ENCODE results near the gene AS3MT. TPM values are rescaled to one million over a fixed set of nuclear protein-coding genes. Genes with fewer than 3 reads are reported as not detected.

Gene AS3MT
- total RNA-seq, 1 donor from 2014 or later, result 8.3 TPM

DNA sequence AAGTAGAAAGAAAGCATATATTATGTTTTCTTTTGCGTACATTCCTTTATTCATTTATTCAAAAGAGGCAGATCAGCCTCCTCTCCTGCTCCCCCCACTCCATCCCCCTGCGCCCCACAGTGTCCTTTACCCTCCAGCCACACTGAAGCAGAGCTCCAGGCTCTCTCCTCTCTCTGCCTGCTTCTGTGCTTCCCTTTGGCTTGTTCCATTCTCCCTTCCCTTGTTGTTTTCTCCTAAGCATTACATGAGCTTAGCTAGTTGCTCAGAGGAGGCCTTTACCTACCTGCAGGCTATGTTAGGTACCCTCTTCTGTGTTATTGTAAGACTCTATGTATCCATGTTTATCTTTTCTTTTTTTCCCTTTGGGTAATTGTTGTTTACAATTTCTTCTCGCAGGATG, 76.2 kb downstream of the AS3MT start:
- H3K4me3 Mint-ChIP-seq (ENCODE audit: unreplicated experiment), result no peak overlapping the region
- TF ChIP-seq, protein P1, sequence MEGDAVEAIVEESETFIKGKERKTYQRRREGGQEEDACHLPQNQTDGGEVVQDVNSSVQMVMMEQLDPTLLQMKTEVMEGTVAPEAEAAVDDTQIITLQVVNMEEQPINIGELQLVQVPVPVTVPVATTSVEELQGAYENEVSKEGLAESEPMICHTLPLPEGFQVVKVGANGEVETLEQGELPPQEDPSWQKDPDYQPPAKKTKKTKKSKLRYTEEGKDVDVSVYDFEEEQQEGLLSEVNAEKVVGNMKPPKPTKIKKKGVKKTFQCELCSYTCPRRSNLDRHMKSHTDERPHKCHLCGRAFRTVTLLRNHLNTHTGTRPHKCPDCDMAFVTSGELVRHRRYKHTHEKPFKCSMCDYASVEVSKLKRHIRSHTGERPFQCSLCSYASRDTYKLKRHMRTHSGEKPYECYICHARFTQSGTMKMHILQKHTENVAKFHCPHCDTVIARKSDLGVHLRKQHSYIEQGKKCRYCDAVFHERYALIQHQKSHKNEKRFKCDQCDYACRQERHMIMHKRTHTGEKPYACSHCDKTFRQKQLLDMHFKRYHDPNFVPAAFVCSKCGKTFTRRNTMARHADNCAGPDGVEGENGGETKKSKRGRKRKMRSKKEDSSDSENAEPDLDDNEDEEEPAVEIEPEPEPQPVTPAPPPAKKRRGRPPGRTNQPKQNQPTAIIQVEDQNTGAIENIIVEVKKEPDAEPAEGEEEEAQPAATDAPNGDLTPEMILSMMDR (IDR thresholded peaks at IDR 0.05; ENCODE audit: partially characterized antibody, unreplicated experiment), result no peak
- H3K36me3 Mint-ChIP-seq (ENCODE audit: unreplicated experiment), result no peaks in the 10 kb centered on the region
- H3K27ac Mint-ChIP-seq (ENCODE audit: unreplicated experiment), result peak overlapping the region; percentile 1
- DNase-seq, result no peak
- H3K4me1 Mint-ChIP-seq (ENCODE audit: low read depth, unreplicated experiment), result peaks cover 31% of the 10 kb centered on the region
- H3K27me3 Mint-ChIP-seq (ENCODE audit: unreplicated experiment), result no peaks in the 10 kb centered on the region
- no peaks in the 10 kb centered on the region for H3K9me3 Mint-ChIP-seq (ENCODE audit: unreplicated experiment)

GRCh38 chr10:102945962-102946361, 76.7 kb downstream of the AS3MT start:
- Mint-ChIP-seq H3K27me3 (ENCODE audit: unreplicated experiment) (no peaks in the 10 kb centered on the region), H3K4me3 (ENCODE audit: unreplicated experiment) (peak overlapping the region; percentile 1), H3K4me1 (ENCODE audit: low read depth, unreplicated experiment) (peaks cover 31% of the 10 kb centered on the region), H3K27ac (ENCODE audit: unreplicated experiment) (peak overlapping the region; percentile 1), H3K9me3 (ENCODE audit: unreplicated experiment) (no peaks in the 10 kb centered on the region), H3K36me3 (ENCODE audit: unreplicated experiment) (no peaks in the 10 kb centered on the region)
- DNase-seq, result no peak
- TF ChIP-seq, protein P1 (IDR thresholded peaks at IDR 0.05; ENCODE audit: partially characterized antibody, unreplicated experiment), result no peak

DNA sequence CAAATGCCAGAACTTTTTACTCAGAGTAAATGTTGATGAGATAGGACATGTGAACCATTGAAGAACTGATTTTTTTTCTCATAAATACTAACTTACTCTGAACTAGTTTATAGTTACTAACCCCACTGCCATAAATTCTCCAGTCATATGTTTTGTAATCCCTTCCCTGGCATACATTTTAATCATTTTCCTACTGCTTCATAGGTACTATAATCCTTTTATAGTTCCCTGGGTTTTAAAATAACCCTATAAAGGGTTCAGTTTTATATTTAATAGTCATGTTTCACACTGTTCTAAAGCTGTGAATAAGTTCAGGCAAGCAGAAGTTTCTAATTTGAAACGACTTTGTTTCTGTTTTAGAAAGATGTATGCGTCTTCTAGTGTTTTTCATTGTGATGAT, 77.7 kb downstream of the AS3MT start:
- H3K27me3 Mint-ChIP-seq (ENCODE audit: unreplicated experiment), result no peaks in the 10 kb centered on the region
- peaks cover 31% of the 10 kb centered on the region for H3K4me1 Mint-ChIP-seq (ENCODE audit: low read depth, unreplicated experiment)
- no peak overlapping the region for H3K27ac Mint-ChIP-seq (ENCODE audit: unreplicated experiment)
- no peaks in the 10 kb centered on the region for H3K36me3 Mint-ChIP-seq (ENCODE audit: unreplicated experiment)
- H3K9me3 Mint-ChIP-seq (ENCODE audit: unreplicated experiment), result no peaks in the 10 kb centered on the region
- H3K4me3 Mint-ChIP-seq (ENCODE audit: unreplicated experiment), result peak overlapping the region; percentile 6
- TF ChIP-seq, protein P1 (IDR thresholded peaks at IDR 0.05; ENCODE audit: partially characterized antibody, unreplicated experiment), result no peak
- no peak for DNase-seq

DNA sequence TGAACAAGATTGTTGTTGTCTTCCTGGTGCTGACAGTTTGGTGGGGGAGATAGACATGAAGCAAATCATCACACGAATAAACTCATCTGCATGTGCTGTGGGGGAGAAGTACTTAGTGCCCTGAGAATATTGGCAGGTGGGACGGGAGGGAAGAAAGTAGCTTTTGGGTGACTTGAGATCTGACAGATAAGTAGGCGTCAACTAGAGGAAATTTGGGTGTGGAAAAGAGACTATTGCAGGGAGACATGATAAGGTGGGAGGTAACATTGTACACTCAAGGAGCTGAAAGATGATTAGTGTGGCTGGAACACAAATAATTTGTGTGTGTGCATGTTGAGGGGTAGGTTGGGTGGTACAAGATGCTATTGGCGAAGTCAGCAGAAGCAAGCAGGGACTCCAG, 78.9 kb downstream of the AS3MT start:
- TF ChIP-seq, protein P1 (IDR thresholded peaks at IDR 0.05; ENCODE audit: partially characterized antibody, unreplicated experiment), result no peak
- Mint-ChIP-seq H3K9me3 (ENCODE audit: unreplicated experiment) (no peaks in the 10 kb centered on the region), H3K4me1 (ENCODE audit: low read depth, unreplicated experiment) (peaks cover 31% of the 10 kb centered on the region), H3K4me3 (ENCODE audit: unreplicated experiment) (no peak overlapping the region), H3K27me3 (ENCODE audit: unreplicated experiment) (no peaks in the 10 kb centered on the region), H3K36me3 (ENCODE audit: unreplicated experiment) (no peaks in the 10 kb centered on the region), H3K27ac (ENCODE audit: unreplicated experiment) (no peak overlapping the region)
- DNase-seq, result no peak

DNA sequence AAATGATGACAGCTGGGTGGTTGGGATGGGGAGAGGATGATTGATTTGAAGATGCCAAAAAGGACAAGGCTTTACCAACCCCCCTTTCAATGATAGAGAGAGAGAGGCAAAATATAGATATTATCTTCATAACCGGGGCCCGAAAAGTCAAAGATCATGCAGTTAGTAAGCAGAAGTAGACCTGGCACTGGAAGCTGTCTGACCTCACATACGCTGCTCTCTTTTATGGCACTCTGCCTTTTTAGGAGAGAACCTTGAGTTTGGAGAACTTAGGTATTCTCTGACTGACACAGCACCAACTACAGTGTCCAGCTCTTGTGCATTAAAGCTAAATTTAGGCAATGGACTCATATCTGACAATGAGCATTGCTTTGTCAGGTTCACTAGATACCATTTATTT, 79.5 kb downstream of the AS3MT start:
- Mint-ChIP-seq H3K36me3 (ENCODE audit: unreplicated experiment) (no peaks in the 10 kb centered on the region), H3K4me1 (ENCODE audit: low read depth, unreplicated experiment) (peaks cover 31% of the 10 kb centered on the region), H3K27ac (ENCODE audit: unreplicated experiment) (no peak overlapping the region), H3K27me3 (ENCODE audit: unreplicated experiment) (no peaks in the 10 kb centered on the region), H3K9me3 (ENCODE audit: unreplicated experiment) (no peaks in the 10 kb centered on the region), H3K4me3 (ENCODE audit: unreplicated experiment) (no peak overlapping the region)
- DNase-seq, result no peak
- TF ChIP-seq, protein P1 (IDR thresholded peaks at IDR 0.05; ENCODE audit: partially characterized antibody, unreplicated experiment), result no peak

Measured in glutamatergic neuron (in vitro differentiated cells).